Neural cell (in vitro differentiated cells): ENCODE measurements around the gene PIGBOS1. TPM values are rescaled to one million over a fixed set of nuclear protein-coding genes. Genes with fewer than 3 reads are reported as not detected.

Experiments used
- H2AFZ ChIP-seq: fragments of 200-600, 300-800 bp; sonication (generic), shearing (Covaris generic); 2 replicates; pipeline ENCODE4 v1.6.0; 2014; ENCODE audit warnings: low read depth, mild to moderate bottlenecking, antibody characterized with exemption, low read length, moderate library complexity
- H3F3A ChIP-seq: fragments of 200-600 bp; shearing (Covaris generic); 2 replicates; pipeline ENCODE4 v1.6.1; 2016; ENCODE audit warnings: mild to moderate bottlenecking, moderate library complexity, mixed read lengths, antibody characterized with exemption, low read length; ENCODE audit not compliant: insufficient read depth, poor library complexity, severe bottlenecking
- H3K27ac ChIP-seq: fragments of 200-600, 300-800 bp; sonication (generic), shearing (Covaris generic); 2 replicates; pipeline ENCODE4 v1.5.1; 2014; ENCODE audit warnings: mild to moderate bottlenecking, low read length, moderate library complexity
- H3K27me3 ChIP-seq: fragments of 300-800, 200-600 bp; sonication (generic), shearing (Covaris generic); 2 replicates; pipeline ENCODE4 v1.6.0; 2014; ENCODE audit warnings: mild to moderate bottlenecking, low read depth, low read length, moderate library complexity; ENCODE audit not compliant: insufficient read depth
- H3K36me3 ChIP-seq: fragments of 300-800, 200-600 bp; sonication (generic), shearing (Covaris generic); 2 replicates; pipeline ENCODE4 v1.5.1; 2014; ENCODE audit warnings: mild to moderate bottlenecking, antibody characterized with exemption, low read length, moderate library complexity; ENCODE audit not compliant: insufficient read depth
- H3K4me2 ChIP-seq: fragments of 300-800, 200-600 bp; sonication (generic), shearing (Covaris generic); 2 replicates; pipeline ENCODE4 v1.6.0; 2014; ENCODE audit warnings: mild to moderate bottlenecking, low read length
- H3K4me3 ChIP-seq: fragments of 300-800, 200-600 bp; sonication (generic), shearing (Covaris generic); 2 replicates; pipeline ENCODE4 v1.5.1; 2014; ENCODE audit warnings: mild to moderate bottlenecking, low read length, moderate library complexity
- H3K79me2 ChIP-seq: fragments of 200-600 bp; shearing (Covaris generic); replicated peaks from 2 replicates; pipeline ENCODE4 v1.6.0; 2014; ENCODE audit warnings: mild to moderate bottlenecking, low read length, moderate library complexity; ENCODE audit not compliant: insufficient read depth
- H3K9ac ChIP-seq: fragments of 300-800, 200-600 bp; sonication (generic), shearing (Covaris generic); 2 replicates; pipeline ENCODE4 v1.6.1; 2016; ENCODE audit warnings: mild to moderate bottlenecking, low read length, mixed read lengths
- H3K9me2 ChIP-seq: fragments of 200-600 bp; shearing (Covaris generic); 2 replicates; pipeline ENCODE4 v1.6.1; 2016; ENCODE audit warnings: mild to moderate bottlenecking, low read length, mixed read lengths; ENCODE audit not compliant: insufficient read depth
- H3K9me3 ChIP-seq: fragments of 200-600, 300-800 bp; sonication (generic), shearing (Covaris generic); 2 replicates; pipeline ENCODE4 v1.6.1; 2016; ENCODE audit warnings: mild to moderate bottlenecking, mixed run types, low read length, moderate library complexity, mixed read lengths
- H4K20me1 ChIP-seq: fragments of 200-600 bp; shearing (Covaris generic); 2 replicates; pipeline ENCODE4 v1.6.1; 2016; ENCODE audit warnings: mild to moderate bottlenecking, mixed run types; ENCODE audit not compliant: insufficient read depth
- CTCF ChIP-seq: fragments of 450-650 bp; IDR thresholded peaks from 2 replicates; pipeline ENCODE4 v1.5.1; 2014; ENCODE audit warnings: antibody characterized with exemption, mild to moderate bottlenecking, moderate library complexity; ENCODE audit not compliant: poor library complexity, severe bottlenecking
- EP300 ChIP-seq: fragments of 450-650 bp; conservative IDR thresholded peaks from 2 replicates; pipeline ENCODE4 v1.6.1; 2014; ENCODE audit warnings: antibody characterized with exemption, mild to moderate bottlenecking, moderate library complexity; ENCODE audit not compliant: poor library complexity, severe bottlenecking
- EZH2 ChIP-seq: fragments of 200-600, 300-800 bp; shearing (Covaris generic), sonication (generic); IDR thresholded peaks from 2 replicates; pipeline ENCODE4 v1.6.1; 2014; ENCODE audit warnings: antibody characterized with exemption, low read length, borderline replicate concordance, mild to moderate bottlenecking; ENCODE audit not compliant: insufficient read depth, poor library complexity, severe bottlenecking
- MXI1 ChIP-seq: fragments of 450-650 bp; conservative IDR thresholded peaks from 2 replicates; pipeline ENCODE4 v1.6.1; 2014; ENCODE audit warnings: antibody characterized with exemption, mild to moderate bottlenecking; ENCODE audit not compliant: poor library complexity, severe bottlenecking
- POLR2AphosphoS5 ChIP-seq: IDR thresholded peaks from 2 replicates; pipeline ENCODE4 v1.6.1; 2012
- RAD21 ChIP-seq: fragments of 450-650 bp; conservative IDR thresholded peaks from 2 replicates; pipeline ENCODE4 v1.6.1; 2014; ENCODE audit warnings: antibody characterized with exemption, mild to moderate bottlenecking, moderate library complexity
- REST ChIP-seq: IDR thresholded peaks from 2 replicates; pipeline ENCODE4 v1.6.1; 2012; ENCODE audit warnings: borderline replicate concordance
- SMC3 ChIP-seq: fragments of 450-650 bp; conservative IDR thresholded peaks from 2 replicates; pipeline ENCODE4 v1.6.1; 2014; ENCODE audit warnings: antibody characterized with exemption, mild to moderate bottlenecking, moderate library complexity; ENCODE audit not compliant: poor library complexity
- TAF1 ChIP-seq: IDR thresholded peaks from 2 replicates; pipeline ENCODE4 v1.6.1; 2012; ENCODE audit warnings: low read depth
- polyA plus RNA-seq: library from polyadenylated mRNA; depleted of rRNA; stranded (reverse); fragments of >200 nt; gene quantifications from 2 replicates; pipeline ENCODE4 v1.2.3, GENCODE V29; 2014

Gene PIGBOS1
- polyA plus RNA-seq, 1 donor from 2014 or later, result 16.4 TPM

GRCh38 chr15:55284426-55284825 lies 34.5 kb downstream of the PIGBOS1 start:
- Histone ChIP-seq H4K20me1 (no peaks in the 10 kb centered on the region), H3K36me3 (no peaks in the 10 kb centered on the region), H3K9ac (no peak overlapping the region), H3K9me2 (no peaks in the 10 kb centered on the region), H3K4me2 (no peak overlapping the region), H3F3A (no peaks in the 10 kb centered on the region), H3K27ac (no peak overlapping the region), H2AFZ (no peak overlapping the region), H3K79me2 (no peaks in the 10 kb centered on the region), H3K27me3 (peaks cover 8% of the 10 kb centered on the region), H3K9me3 (no peaks in the 10 kb centered on the region), H3K4me3 (no peak overlapping the region)
- TF ChIP-seq RAD21, result no peak
- TF ChIP-seq MXI1, result no peak
- no peak for TF ChIP-seq EZH2
- TF ChIP-seq REST, result no peak
- TF ChIP-seq EP300, result no peak
- TF ChIP-seq POLR2AphosphoS5, result no peak

- Histone ChIP-seq H3K9ac (no peak overlapping the region), H3K27me3 (no peaks in the 10 kb centered on the region), H3K9me3 (no peaks in the 10 kb centered on the region), H3K9me2 (no peaks in the 10 kb centered on the region), H3F3A (no peaks in the 10 kb centered on the region), H3K27ac (no peak overlapping the region), H3K79me2 (no peaks in the 10 kb centered on the region), H2AFZ (no peak overlapping the region), H3K4me3 (no peak overlapping the region), H3K4me2 (no peak overlapping the region), H4K20me1 (no peaks in the 10 kb centered on the region), H3K36me3 (no peaks in the 10 kb centered on the region)
- TF ChIP-seq REST (no peak), EZH2 (no peak), RAD21 (no peak), SMC3 (no peak), EP300 (no peak), POLR2AphosphoS5 (no peak), CTCF (no peak), MXI1 (no peak), TAF1 (no peak)
These were observed 35.4 kb downstream of the PIGBOS1 start for GRCh38 chr15:55283379-55284147.
